HG03108 (cell line): ENCODE results near the gene MCCC1.
A peak's percentile ranks its signal among the peaks of the same experiment; 100 is the strongest.
"Not testable (repeated sequence)": the region's sequence is repeated elsewhere in the genome, so short reads cannot be mapped to it uniquely, and the experiment has no call there.

ENCODE experiments used
- ATAC-seq: cut with Tn5 transposase; IDR thresholded peaks from one replicate; pipeline ENCODE4 v1.9.1; 2021; ENCODE audit warnings: moderate library complexity; ENCODE audit not compliant: unreplicated experiment

Gene MCCC1

DNA sequence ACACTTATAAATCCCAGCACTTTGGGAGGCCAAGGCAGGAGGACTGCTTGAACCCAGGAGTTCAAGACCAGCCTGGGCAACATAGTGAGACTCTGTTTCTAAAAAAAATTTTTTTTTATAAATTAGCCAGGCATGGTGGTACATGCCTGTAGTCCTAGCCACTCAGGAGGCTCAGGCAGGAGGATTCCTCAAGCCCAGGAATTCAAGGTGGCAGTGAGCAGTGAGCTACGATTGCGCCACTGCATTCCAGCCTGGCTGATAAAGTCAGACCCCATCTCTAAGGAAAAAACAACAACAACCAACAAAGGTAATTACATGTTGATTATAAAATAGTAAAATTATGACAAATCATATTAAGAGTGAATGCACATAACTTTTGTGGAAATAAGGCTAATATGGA is 40.9 kb downstream of the MCCC1 start:
- no peak for ATAC-seq

DNA sequence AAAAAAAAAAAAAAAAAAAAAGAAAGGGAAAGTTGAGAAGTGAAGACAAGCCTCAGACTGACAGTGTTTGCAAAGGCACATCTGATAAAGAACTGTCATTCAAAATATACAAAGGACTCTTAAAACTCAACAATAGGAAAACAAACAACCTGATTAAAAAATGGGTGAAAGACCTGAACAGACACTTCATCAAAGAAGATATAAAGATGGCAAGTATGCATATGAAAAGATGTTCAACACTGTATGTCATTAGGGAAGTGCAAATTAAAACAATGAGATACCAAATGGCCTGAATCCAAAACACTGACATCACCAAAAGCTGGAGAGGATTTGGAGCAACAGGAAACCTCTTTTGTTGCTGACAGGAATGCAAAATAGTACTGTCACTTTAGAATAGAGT is 48.6 kb downstream of the MCCC1 start:
- no peak for ATAC-seq

DNA sequence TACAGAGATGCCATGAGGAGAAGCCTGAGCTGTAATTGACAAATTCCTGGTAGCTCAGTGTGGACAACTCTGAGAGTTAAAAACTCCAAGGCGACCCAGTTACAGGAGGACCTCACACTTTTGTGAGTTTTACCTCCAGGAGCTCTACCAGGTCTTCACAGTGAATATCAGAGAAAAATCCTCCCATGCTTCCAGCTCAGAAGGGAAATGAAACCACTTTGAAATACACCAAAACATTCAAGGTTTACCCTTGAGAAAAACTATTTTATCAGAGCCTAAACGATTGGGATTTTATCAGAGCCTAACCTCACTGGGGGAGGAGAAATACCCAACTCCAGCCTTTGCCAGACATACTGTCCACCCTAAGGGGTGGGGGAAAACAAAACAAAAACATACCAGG is 52.4 kb downstream of the MCCC1 start:
- ATAC-seq = no peak

DNA sequence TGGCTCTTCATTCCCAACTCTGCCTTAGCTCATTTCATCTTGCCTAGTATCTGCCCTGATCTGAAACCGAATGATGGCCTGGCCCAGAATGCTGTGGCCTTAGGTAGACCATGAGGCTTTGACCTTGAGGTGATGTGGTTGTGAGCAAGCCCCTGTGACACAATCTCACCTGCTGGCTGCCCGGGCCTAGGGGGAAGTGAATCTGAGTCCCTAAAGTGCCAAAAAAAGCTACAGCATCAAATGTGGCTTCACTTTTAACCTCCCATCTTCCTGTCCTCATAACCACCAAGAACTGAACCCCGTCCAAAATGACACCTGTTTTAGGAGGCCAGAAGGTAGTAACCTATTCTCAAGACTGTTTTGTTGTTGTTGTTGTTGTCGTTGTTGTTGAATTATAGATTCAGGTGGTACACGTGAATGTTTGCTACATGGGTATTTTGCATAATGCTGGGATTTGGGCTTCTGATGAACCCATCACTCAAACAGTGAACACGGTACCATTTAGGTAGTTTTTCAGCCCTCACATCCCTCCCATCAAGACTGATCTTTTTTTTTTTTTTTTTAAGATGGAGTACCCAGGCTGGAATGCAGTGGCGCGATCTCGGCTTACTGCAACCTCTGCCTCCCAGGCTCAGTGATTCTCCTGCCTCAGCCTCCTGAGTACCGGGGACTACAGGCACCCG is 54.6 kb downstream of the MCCC1 start:
- peak; percentile 98 for ATAC-seq

DNA sequence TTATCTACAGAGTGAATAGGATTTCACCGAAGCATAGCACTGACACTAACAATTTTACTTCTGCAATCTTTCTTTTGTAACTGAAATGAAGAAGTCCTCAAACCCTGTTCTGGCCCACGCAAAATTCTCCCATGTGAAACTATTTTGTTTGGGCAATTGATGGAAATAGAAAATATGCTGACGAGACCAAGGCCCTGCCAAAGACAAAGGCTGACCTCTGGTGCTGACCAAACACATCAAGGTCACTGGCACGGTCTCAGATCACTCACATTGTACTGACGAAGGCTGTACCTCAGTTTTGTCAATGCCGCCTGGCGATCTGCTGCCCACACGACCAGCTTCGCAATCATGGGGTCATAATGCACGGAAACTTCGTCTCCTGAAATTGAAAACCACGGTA is 60.5 kb downstream of the MCCC1 start:
- peak; percentile 20 for ATAC-seq

DNA sequence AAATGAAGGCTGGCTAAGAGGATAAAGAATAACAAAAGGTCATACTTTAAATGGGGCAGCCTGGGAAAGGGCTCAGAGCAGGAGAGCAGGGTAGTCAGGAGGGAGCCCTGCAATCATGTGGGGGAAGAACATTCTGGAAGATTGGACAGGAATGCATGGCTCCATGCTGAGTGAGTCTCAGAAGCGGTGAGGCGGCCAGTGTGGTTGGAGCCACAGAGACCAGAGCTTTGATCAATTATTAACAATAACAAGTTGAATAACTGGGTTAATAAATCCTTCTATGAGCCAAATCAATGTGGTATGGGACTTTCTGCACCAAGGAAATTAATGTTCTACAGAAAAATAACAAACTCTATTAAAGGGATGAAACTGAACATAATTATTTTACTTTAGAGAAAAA is 61.1 kb downstream of the MCCC1 start:
- ATAC-seq = peak; percentile 56

DNA sequence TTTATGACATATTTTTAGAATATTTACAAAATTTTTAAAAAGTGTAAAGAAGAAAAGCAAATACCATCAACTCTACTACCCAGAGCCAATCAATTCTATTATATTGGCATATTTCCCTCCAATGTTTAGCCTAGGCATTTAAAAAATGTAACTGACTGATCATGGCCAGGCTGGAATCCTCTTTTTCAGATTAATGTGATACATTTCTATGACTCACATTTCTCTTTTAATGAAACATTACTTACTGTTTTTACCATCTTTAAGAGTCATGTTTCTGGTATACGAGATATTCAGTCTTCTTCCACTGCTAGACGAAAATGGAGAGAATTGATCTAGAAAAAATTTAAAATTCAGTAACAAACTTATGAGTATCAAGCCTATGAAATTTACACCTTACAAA is 65.5 kb downstream of the MCCC1 start:
- ATAC-seq = no peak

DNA sequence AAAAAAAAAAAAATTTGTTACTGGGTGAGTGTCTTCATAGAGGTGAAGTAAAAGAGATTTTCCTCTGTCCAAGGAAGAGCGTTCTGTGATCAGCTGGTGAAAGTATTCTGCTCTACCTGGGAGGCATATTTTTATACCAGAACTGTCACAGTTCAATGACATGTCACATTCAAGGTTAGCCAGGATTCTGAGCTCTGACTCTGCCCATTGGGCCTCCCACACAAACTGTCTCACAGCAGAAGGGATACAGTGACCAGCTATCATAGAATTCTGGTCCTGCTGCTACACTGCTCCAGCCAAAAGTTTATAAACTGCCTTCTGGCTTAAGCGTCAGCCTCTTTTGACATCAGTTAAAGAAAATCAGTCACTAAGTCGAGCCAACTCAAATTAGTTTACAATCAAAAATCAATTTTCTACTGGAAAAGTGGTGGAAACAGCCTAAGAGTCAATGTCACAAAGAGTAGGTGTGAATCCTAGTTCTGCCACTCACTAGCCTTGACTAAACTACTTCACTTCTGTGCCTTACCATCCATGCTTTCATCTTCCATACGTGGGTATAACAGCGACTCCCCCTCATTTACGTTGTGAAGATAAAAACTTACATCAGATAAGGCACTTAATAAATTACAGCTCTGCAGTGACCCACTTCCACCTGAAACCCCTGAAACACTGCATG is 66.3 kb downstream of the MCCC1 start:
- no peak for ATAC-seq

DNA sequence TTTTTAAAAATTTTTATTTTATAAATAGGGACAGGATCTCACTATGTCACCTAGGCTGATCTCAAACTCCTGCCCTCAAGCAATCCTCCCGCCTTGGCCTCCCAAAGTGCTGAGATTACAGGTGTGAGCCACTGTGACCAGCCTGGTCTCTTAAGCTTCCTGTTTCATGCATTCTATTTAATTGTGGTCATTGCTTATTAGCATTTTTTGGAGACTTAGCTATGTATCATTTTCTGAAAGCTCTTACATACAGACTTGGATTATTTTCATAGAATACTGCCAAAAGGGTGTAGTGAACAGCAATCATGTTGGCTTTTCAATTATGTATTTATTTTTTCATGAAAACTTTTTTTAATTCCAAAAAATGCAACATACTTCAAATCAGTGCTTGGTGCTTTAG is 67.5 kb downstream of the MCCC1 start:
- ATAC-seq = no peak

DNA sequence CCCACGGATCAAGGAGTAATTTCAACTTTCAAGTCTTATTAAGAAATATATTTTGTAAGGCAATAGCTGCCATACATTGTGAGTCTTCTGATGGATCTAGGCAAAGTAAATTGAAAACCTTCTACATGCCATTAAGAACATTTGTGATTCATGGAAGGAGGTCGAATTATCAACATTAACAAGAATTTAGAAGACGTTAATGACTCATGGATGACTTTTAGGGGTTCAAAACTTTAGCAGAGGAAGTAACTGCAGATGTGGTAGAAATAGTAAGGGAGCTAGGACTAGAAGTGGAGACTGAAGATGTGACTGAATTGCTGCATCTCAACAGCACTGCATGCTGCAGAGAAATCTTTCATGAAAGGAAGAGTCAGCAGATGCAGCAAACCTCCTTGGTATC is 70.9 kb downstream of the MCCC1 start:
- ATAC-seq = no peak

DNA sequence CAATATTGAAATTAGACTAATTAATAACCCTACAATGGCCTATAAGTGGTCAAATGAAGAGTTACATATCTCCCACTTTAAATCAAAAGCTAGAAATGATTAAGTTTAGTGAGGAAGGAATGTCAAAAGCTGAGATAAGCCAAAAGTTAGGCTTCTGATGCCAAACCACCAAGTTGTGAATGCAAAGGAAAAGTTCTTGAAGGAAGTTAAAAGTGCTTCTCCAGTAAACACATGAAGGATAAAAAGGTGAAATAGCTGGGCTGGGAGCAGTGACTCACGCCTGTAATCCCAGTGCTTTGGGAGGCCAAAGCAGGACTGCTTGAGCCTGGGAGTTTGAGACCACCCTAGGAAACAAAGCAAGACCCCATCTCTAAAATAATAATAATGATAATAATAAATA is 72.0 kb downstream of the MCCC1 start:
- ATAC-seq = no peak

DNA sequence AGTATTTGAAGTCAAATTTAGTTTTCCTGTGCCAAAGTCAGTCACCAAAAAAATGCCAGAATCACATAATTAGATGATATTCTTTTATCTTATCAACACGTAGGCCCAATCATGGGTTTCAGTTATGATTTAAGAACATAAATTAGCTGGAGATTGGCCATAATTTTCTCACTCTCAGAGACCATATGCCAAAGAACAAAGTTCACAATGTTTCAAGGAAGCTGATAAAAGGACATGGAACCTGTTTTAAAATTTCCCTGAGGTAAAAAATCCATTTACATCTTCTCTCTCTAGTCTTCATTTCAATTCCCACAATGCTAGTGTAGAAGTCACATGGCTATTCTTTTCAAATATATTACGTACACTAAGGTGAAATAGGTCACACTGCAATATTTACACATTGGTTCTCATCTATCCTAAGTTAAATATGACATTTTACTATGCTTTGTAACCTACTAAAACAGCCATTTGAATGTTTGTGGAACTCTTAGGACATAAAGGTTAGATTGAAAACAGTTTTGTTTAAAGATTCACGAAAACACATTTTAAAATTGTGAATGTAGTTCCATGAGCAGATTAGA is 76.3 kb downstream of the MCCC1 start:
- ATAC-seq = no peak

DNA sequence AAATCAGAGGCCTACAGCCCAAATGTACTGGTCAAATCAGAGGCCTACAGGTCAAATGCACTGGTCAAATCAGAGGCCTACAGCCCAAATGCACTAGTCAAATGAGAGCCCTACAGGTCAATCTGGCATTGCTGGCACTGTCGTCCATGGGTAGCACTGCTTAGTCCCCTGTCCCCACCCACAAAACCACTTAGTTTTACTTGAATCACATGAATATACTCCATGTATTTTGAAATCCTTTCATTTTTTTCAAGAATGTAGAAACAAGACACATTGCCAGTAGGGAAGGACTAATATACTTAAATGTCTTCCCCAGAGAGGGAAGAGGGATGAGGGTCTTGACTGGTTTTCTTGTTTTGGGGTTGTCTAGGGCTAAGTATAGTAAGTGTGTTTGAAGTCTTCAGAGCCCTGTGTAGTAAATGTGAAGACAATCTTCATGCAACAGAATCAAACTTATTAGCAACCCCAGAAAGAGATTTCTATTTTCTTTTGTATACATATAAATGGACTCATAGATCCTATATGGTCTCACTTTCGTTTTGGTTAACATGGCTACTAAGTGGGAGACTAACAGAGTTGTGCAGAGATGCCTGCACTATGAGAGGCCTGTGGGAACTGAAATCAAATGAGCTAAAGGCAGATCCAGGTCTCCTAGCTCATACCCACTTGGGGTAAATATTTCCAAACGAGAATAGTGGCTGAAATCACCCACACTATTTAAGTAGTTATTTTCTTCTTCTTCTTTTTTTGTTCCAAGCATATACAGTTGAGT is 80.7 kb downstream of the MCCC1 start:
- no peak for ATAC-seq

DNA sequence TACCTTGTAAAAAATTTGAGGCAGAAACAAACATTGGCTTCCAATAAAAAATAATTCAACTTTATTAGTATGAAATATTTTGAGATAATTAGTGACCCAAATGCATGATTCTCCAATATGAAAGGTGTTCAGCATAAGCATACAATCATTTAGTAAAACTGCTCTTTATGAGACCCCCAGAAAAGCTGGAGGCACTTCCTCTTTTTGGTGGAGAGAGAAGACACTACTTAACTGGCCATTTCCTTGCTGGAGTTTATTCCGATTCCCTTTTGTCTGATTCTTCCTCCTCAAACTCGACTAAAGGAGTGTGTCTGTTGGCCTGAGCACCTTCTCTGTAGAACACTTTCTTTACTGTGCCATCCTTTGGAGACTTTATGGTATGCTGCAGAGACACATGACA is 84.1 kb downstream of the MCCC1 start:
- no peak for ATAC-seq

DNA sequence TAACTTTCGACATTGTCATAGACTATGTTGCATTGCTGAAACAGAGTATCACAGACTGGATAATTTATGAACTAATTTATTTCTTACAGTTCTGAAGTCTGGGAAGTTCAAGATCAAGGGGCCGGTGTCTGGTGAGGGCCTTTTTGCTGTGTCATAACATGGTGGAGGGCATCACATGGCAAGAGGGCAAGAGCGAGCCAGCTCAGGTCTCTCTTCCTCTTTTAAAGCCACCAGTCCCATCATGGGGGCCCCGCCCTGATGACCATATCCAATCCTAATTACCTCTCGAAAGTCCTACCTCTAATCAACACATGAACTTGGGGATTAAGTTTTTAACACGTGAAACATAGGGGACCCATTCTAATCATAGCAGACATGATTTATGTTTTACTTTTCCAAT is 85.4 kb downstream of the MCCC1 start:
- no peak for ATAC-seq

DNA sequence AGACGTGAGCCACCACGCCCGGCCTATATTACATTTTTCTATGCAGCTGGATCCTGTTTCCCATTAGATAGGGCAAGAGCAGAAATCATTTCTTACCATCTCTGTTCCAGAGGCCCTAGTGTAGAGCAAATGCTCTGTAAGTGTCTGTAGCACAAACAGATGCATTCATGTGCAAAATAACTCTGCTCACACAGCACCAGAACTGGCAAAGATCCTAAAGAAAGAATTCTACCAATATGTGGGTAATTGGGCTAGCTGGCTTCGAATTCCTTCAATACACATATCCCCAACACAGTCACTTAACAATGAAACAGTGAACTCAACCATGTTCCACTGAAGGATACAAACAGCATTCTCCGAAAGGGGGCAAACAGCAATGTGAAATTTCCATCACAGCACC is 86.2 kb downstream of the MCCC1 start:
- no peak for ATAC-seq

DNA sequence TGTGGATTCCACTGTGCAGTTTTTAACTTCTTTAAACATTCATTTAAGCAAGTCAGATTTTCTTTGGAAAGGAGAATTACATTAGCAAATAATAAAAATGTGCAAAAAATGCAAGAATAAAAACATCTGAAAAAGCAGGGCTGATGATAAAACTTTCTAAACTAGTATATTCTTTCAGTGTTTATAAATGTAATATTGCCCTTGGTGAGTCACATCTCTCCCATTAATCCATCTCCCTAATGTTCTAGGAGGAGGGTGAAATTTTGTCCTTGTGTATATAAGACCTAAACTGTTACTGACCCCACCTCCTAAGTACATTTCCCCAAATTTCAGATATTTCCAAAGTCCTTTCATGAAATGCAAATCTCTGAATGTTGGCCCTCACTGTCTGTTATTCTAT is 90.5 kb downstream of the MCCC1 start:
- no peak for ATAC-seq

DNA sequence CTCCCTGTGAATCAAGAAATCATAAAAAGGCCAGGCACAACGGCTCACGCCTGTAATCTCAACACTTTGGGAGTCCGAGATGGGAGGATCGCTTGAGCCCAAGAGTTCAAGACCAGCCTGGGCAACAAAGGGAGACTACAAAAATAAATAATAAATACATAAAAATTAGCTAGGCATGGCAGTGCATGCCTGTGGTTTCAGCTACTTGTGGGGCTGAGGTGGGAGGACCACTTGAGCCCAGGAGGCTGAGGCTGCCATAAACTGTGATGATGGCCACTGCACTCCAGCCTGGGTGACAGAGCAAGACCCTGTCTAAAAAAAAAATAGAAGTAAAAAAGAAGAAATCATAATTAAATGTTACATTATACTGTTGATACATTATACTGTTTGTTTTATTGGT is 91.0 kb downstream of the MCCC1 start:
- ATAC-seq = no peak

DNA sequence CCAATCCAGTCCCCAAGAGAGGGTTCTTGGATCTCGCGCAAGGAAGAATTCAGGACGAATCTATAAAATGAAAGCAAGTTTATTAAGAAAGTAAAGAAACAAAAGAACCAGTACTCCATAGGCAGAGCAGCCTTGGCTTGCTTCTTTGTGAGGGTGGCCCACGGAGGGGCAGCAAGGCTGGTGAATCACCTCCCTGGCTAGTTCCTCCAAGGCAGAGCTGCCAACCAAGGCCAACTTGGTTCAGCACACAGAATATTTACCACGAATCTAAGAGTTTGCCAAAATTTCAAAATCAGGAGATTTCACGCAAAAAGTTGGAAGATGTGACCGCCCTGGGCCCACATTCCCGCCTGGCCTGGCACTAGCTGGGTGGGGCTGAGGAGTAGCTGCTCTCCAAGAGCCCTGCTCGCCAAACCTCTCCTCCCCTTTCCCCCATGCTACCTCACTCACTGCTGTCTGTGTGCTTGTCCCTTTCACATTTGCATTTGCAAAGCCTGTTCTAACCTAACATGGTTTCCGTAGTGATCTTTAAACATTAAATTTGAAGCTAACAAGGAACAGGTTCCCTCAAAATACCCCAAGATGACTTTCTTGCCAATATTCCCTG is 92.8 kb downstream of the MCCC1 start:
- ATAC-seq = no peak

DNA sequence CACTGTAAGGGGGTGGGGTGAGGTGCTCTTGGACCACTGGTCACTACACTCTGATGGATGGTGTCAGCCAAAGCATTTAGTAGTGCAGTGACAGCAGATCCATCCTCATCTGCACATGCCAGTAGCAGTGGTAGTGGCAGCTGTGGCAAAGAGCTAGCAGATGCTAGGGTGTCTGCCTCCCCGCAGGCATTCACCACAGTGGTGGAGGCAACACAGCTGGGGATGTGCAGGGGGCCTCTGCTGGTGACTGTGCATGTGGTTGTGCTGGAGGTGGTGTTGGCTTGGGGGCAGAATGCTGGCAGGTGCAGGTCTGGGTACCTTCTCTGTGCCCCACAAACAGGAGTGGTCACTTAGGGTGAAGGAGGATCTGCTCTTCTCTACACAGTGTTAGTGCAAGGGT is 99.5 kb downstream of the MCCC1 start:
- ATAC-seq = no peak

DNA sequence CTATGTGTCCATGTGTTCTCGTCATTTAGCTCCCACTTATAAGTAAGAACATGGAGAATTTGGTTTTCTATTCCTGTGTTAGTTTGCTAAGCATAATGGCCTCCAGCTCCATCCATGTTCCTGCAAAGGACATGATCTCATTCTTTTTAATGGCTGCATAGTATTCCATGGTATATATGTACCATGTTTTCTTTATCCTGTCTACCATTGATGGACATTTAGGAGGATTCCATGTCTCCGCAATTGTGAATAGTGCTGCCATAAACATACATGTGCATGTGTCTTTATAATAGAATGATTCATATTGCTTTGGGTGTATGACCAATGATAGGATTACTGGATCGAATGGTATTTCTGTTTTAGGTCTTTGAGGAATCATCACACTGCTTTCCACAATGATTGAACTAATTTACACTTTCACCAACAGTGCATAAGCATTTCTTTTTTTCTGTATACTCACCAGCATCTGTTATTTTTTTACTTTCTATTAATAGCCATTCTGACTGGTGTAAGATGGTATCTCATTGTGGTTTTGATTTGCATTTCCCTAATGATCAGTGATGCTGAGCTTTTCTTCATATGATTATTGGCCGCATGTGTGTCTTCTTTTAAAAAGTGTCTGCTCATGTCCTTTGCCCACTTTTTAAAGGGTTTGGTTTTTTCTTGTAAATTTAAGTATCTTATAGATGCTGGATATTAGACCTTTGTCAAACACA is 105.7 kb downstream of the MCCC1 start:
- not testable (repeated sequence) for ATAC-seq
